ENCODE results near the gene TXK.
"Not testable (repeated sequence)": the region's sequence is repeated elsewhere in the genome, so short reads cannot be mapped to it uniquely, and the experiment has no call there.

The TXK gene

GRCh38 chr4:48134081-48134480 lies at the start of gene TXK:
Gene TXK (minus strand): TSS chr4:48134250. CDS start chr4:48134170, 80 bp downstream.
- no peak for DNase-seq

- DNase-seq: no peak
Measured at GRCh38 chr4:48180234-48180633, 46.2 kb upstream of the TXK start.

- peak; percentile 14 for DNase-seq
Measured at GRCh38 chr4:48178931-48179330, 44.9 kb upstream of the TXK start.

GRCh38 chr4:48175806-48176205 lies 41.8 kb upstream of the TXK start:
- DNase-seq: no peak

- no peak for DNase-seq
Measured at GRCh38 chr4:48175328-48175727, 41.3 kb upstream of the TXK start.

GRCh38 chr4:48173056-48173991 lies 39.3 kb upstream of the TXK start:
- no peak for DNase-seq

GRCh38 chr4:48172651-48173050 lies 38.6 kb upstream of the TXK start:
- no peak for DNase-seq

GRCh38 chr4:48169636-48170035 lies 35.6 kb upstream of the TXK start:
- DNase-seq: no peak

- DNase-seq: no peak
Measured at GRCh38 chr4:48167538-48168263, 33.7 kb upstream of the TXK start.

GRCh38 chr4:48164561-48164960 lies 30.5 kb upstream of the TXK start:
- DNase-seq: not testable (repeated sequence)

GRCh38 chr4:48163746-48164145 lies 29.7 kb upstream of the TXK start:
- no peak for DNase-seq

GRCh38 chr4:48162162-48162561 lies 28.1 kb upstream of the TXK start:
- DNase-seq: no peak

- no peak for DNase-seq
Measured at GRCh38 chr4:48157271-48157670, 23.2 kb upstream of the TXK start.

- no peak for DNase-seq
Measured at GRCh38 chr4:48156423-48156822, 22.4 kb upstream of the TXK start.

GRCh38 chr4:48153791-48154550 lies 19.9 kb upstream of the TXK start:
- DNase-seq: no peak

- no peak for DNase-seq
Measured at GRCh38 chr4:48152259-48152658, 18.2 kb upstream of the TXK start.

- DNase-seq: no peak
Measured at GRCh38 chr4:48149827-48150370, 15.8 kb upstream of the TXK start.

- DNase-seq: no peak
Measured at GRCh38 chr4:48147621-48148020, 13.6 kb upstream of the TXK start.

GRCh38 chr4:48141048-48141447 lies 7.0 kb upstream of the TXK start:
- peak; percentile 20 for DNase-seq

- no peak for DNase-seq
Measured at GRCh38 chr4:48139691-48140090, 5.6 kb upstream of the TXK start.

- DNase-seq: no peak
Measured at GRCh38 chr4:48138936-48139335, 4.9 kb upstream of the TXK start.

GRCh38 chr4:48138511-48138910 lies 4.5 kb upstream of the TXK start:
- DNase-seq: no peak

GRCh38 chr4:48137846-48138245 lies 3.8 kb upstream of the TXK start:
- DNase-seq: no peak

Data from NCI-H1436 treated with DMSO at 0.1 percent for 48 hours (cell line).